ENCODE data around the gene CBX1. TPM values are rescaled to one million over a fixed set of nuclear protein-coding genes. Genes with fewer than 3 reads are reported as not detected.
"Not testable (repeated sequence)": the region's sequence is repeated elsewhere in the genome, so short reads cannot be mapped to it uniquely, and the experiment has no call there.

Gene CBX1
- polyA plus RNA-seq, 1 donor (not counting 4 experiments of a cell fraction or from before 2014, with no cell fraction given) = 42.3 TPM

DNA sequence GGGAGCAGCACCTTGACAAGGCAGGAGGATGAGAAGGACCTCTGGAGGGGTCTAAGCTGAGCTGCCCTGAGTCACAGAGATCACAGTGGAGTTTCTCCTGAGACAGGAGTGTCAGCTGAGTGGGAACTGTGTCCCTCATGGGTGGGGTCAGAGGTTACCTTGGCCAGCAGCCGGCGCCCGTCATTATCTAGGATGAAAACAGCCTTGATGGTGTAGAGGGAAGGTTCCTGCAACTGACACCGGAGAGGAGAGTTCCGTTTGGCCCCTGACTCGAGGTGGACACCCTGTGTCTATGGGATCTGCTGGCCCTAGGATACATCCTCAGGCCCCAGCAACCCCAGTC lies 64.6 kb downstream of the CBX1 start:
- FAIRE-seq = no peak
- no peaks in the 10 kb centered on the region for H3K27me3 ChIP-seq (ENCODE audit: control insufficient read depth, extremely low read depth, insufficient read depth, low read length)
- dilution Hi-C loops (cut with MboI; ENCODE audit: extremely low pct_ligation_motif_present, low sequenced_read_pairs) = no loop called here
- H3K4me2 ChIP-seq (ENCODE audit: control insufficient read depth, extremely low read depth, insufficient read depth, low read depth, low read length) = peak overlapping the region; percentile 86
- H3K9me1 ChIP-seq (ENCODE audit: control insufficient read depth, extremely low read depth, insufficient read depth, low read length) = no peaks in the 10 kb centered on the region
- TF ChIP-seq EZH2 (IDR thresholded peaks at IDR 0.05; ENCODE audit: low read length) = no peak
- TF ChIP-seq, protein P1, sequence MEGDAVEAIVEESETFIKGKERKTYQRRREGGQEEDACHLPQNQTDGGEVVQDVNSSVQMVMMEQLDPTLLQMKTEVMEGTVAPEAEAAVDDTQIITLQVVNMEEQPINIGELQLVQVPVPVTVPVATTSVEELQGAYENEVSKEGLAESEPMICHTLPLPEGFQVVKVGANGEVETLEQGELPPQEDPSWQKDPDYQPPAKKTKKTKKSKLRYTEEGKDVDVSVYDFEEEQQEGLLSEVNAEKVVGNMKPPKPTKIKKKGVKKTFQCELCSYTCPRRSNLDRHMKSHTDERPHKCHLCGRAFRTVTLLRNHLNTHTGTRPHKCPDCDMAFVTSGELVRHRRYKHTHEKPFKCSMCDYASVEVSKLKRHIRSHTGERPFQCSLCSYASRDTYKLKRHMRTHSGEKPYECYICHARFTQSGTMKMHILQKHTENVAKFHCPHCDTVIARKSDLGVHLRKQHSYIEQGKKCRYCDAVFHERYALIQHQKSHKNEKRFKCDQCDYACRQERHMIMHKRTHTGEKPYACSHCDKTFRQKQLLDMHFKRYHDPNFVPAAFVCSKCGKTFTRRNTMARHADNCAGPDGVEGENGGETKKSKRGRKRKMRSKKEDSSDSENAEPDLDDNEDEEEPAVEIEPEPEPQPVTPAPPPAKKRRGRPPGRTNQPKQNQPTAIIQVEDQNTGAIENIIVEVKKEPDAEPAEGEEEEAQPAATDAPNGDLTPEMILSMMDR (optimal IDR thresholded peaks at IDR 0.05 in 1 of 3, IDR thresholded peaks at IDR 0.05 in 1 of 3, conservative IDR thresholded peaks at IDR 0.05 in 1 of 3; ENCODE audit: extremely low read depth in 1 of 3, insufficient read depth in 2 of 3, low read length in 3 of 3) = no peak
- no peaks in the 10 kb centered on the region for H4K20me1 ChIP-seq (ENCODE audit: control insufficient read depth, extremely low read depth, insufficient read depth, low read length)
- peak overlapping the region; percentile 76 for H2AFZ ChIP-seq (ENCODE audit: control insufficient read depth, low read length)
- DNase-seq (ENCODE audit: low read depth, low spot score) = no peak
- no peaks in the 10 kb centered on the region for H3K9me3 ChIP-seq (ENCODE audit: control insufficient read depth, low read depth, low read length)
- H3K4me1 ChIP-seq (ENCODE audit: control insufficient read depth, extremely low read depth, insufficient read depth, low read length) = peaks cover 13% of the 10 kb centered on the region
- H3K9ac ChIP-seq (ENCODE audit: control insufficient read depth, extremely low read depth, insufficient read depth, low read length) = peak overlapping the region; percentile 44
- no peaks in the 10 kb centered on the region for H3K79me2 ChIP-seq (ENCODE audit: control insufficient read depth, insufficient read depth, low read length)
- H3K36me3 ChIP-seq (ENCODE audit: control insufficient read depth in 2 of 2, extremely low read depth in 1 of 2, insufficient read depth in 2 of 2, low read length in 2 of 2) = no peaks in the 10 kb centered on the region
- H3K27ac ChIP-seq (ENCODE audit: control insufficient read depth, insufficient read depth, low read length) = no peak overlapping the region
- H3K4me3 ChIP-seq (ENCODE audit: control insufficient read depth in 2 of 3, extremely low read depth in 1 of 3, insufficient read depth in 2 of 3, low read depth in 1 of 3, low read length in 3 of 3) = peak overlapping the region; percentile 51 to 53 (median 52)

DNA sequence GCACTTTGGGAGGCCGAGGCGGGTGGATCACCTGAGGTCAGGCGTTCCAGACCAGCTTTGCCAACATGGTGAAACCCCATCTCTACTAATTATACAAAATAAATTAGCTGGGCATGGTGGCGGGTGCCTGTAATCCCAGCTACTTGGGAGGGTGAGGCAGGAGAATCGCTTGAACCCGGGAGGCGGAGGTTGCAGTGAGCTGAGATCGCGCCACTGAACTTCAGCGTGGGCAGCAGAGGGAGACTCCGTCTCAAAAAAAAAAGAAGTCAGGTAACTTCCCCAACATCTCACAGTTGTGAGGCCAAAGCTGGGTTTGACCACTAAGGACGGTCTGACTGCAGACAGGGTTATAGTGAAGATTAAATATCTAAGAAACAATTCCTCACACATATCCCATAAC lies 66.5 kb downstream of the CBX1 start:
- dilution Hi-C loops (cut with MboI; ENCODE audit: extremely low pct_ligation_motif_present, low sequenced_read_pairs); H3K36me3 ChIP-seq (ENCODE audit: control insufficient read depth in 2 of 2, extremely low read depth in 1 of 2, insufficient read depth in 2 of 2, low read length in 2 of 2); H3K27me3 ChIP-seq (ENCODE audit: control insufficient read depth, extremely low read depth, insufficient read depth, low read length); FAIRE-seq; H3K4me2 ChIP-seq (ENCODE audit: control insufficient read depth, extremely low read depth, insufficient read depth, low read depth, low read length); H4K20me1 ChIP-seq (ENCODE audit: control insufficient read depth, extremely low read depth, insufficient read depth, low read length); H2AFZ ChIP-seq (ENCODE audit: control insufficient read depth, low read length); H3K27ac ChIP-seq (ENCODE audit: control insufficient read depth, insufficient read depth, low read length); DNase-seq (ENCODE audit: low read depth, low spot score); H3K9me1 ChIP-seq (ENCODE audit: control insufficient read depth, extremely low read depth, insufficient read depth, low read length); H3K9ac ChIP-seq (ENCODE audit: control insufficient read depth, extremely low read depth, insufficient read depth, low read length); H3K79me2 ChIP-seq (ENCODE audit: control insufficient read depth, insufficient read depth, low read length); H3K4me3 ChIP-seq (ENCODE audit: control insufficient read depth in 2 of 3, extremely low read depth in 1 of 3, insufficient read depth in 2 of 3, low read depth in 1 of 3, low read length in 3 of 3); H3K9me3 ChIP-seq (ENCODE audit: control insufficient read depth, low read depth, low read length): not testable (repeated sequence)
- H3K4me1 ChIP-seq (ENCODE audit: control insufficient read depth, extremely low read depth, insufficient read depth, low read length) = peaks cover 20% of the 10 kb centered on the region

DNA sequence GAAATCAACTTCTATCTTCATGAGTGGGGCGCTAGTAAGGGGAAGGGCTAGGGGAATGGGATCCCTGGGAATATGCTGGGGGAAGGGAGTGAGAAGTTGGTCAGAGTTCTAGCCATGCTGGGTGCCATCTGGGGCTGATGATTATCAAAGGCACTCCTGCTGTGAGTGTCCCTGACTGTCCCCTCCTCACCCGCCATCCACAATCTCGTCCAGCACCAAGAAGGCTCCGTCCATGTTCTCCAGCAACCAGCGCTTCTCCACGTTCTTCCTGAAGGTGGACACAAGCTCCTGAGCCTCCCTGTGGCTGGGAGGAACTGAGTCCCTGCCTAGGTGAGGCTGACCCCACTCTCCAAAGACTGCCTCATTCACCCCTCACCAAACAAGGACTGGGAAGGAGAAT lies 69.3 kb downstream of the CBX1 start:
- no peak for DNase-seq (ENCODE audit: low read depth, low spot score)
- Histone ChIP-seq H3K9ac (ENCODE audit: control insufficient read depth, extremely low read depth, insufficient read depth, low read length) (no peak overlapping the region), H3K79me2 (ENCODE audit: control insufficient read depth, insufficient read depth, low read length) (no peaks in the 10 kb centered on the region), H3K4me3 (ENCODE audit: control insufficient read depth in 2 of 3, extremely low read depth in 1 of 3, insufficient read depth in 2 of 3, low read depth in 1 of 3, low read length in 3 of 3) (no peak overlapping the region), H4K20me1 (ENCODE audit: control insufficient read depth, extremely low read depth, insufficient read depth, low read length) (no peaks in the 10 kb centered on the region), H3K4me1 (ENCODE audit: control insufficient read depth, extremely low read depth, insufficient read depth, low read length) (peaks cover 15% of the 10 kb centered on the region), H3K9me3 (ENCODE audit: control insufficient read depth, low read depth, low read length) (no peaks in the 10 kb centered on the region), H3K36me3 (ENCODE audit: control insufficient read depth in 2 of 2, extremely low read depth in 1 of 2, insufficient read depth in 2 of 2, low read length in 2 of 2) (no peaks in the 10 kb centered on the region), H3K4me2 (ENCODE audit: control insufficient read depth, extremely low read depth, insufficient read depth, low read depth, low read length) (no peak overlapping the region), H2AFZ (ENCODE audit: control insufficient read depth, low read length) (no peak overlapping the region), H3K27ac (ENCODE audit: control insufficient read depth, insufficient read depth, low read length) (no peak overlapping the region), H3K27me3 (ENCODE audit: control insufficient read depth, extremely low read depth, insufficient read depth, low read length) (no peaks in the 10 kb centered on the region), H3K9me1 (ENCODE audit: control insufficient read depth, extremely low read depth, insufficient read depth, low read length) (no peaks in the 10 kb centered on the region)
- no peak for FAIRE-seq
- no peak for TF ChIP-seq EZH2 (IDR thresholded peaks at IDR 0.05; ENCODE audit: low read length)
- TF ChIP-seq, protein P1 (optimal IDR thresholded peaks at IDR 0.05 in 1 of 3, IDR thresholded peaks at IDR 0.05 in 1 of 3, conservative IDR thresholded peaks at IDR 0.05 in 1 of 3; ENCODE audit: extremely low read depth in 1 of 3, insufficient read depth in 2 of 3, low read length in 3 of 3) = no peak
- dilution Hi-C loops (cut with MboI; ENCODE audit: extremely low pct_ligation_motif_present, low sequenced_read_pairs) = no loop called here
